SK-N-SH (cell line): ENCODE data around the gene SMS. TPM values are rescaled to one million over a fixed set of nuclear protein-coding genes. Genes with fewer than 3 reads are reported as not detected.
"Not testable (repeated sequence)": the region's sequence is repeated elsewhere in the genome, so short reads cannot be mapped to it uniquely, and the experiment has no call there.

Experiments used
- CTCF ChIA-PET: fragments of 300-600, 350-600 bp; formaldehyde crosslinking; extraction: SDS; loops from one replicate; lab custom pipeline; 2021; lab: Yijun Ruan, JAX
- POLR2A ChIA-PET: fragments of 350-600 bp; sonication (Branson Sonifier 250); formaldehyde crosslinking; extraction: SDS; loops from one replicate; lab custom pipeline; 2020; ENCODE audit warnings: antibody characterized with exemption, inconsistent platforms; lab: Yijun Ruan, JAX
- DNase-seq: peaks from one replicate; pipeline ENCODE4 v3.0.0; 2012
- H2AFZ ChIP-seq: fragments of 200-600 bp; sonication (generic); 2 replicates; pipeline ENCODE4 v1.8.1; 2016; ENCODE audit warnings: antibody characterized with exemption, mild to moderate bottlenecking, low read depth
- H3F3A ChIP-seq: fragments of 200-600 bp; sonication (generic); replicated peaks from 2 replicates; pipeline ENCODE3; 2016; ENCODE audit warnings: antibody characterized with exemption, mild to moderate bottlenecking; ENCODE audit not compliant: insufficient read depth
- H3K27ac ChIP-seq, 2 experiments: fragments of 200-500 bp in 1 of 2; fragments of 200-600 bp in 1 of 2; sonication (Bioruptor generic) in 1 of 2; sonication (generic), shearing (Covaris generic) in 1 of 2; 2 replicates each; pipeline versions ENCODE4 v1.5.1 to v1.6.1; 2014 to 2016; ENCODE audit warnings: low read depth in 2 of 2, inconsistent platforms in 1 of 2, low read length in 1 of 2, mild to moderate bottlenecking in 1 of 2, mixed read lengths in 1 of 2
- H3K27me3 ChIP-seq: fragments of 200-600 bp; sonication (generic), shearing (Covaris generic); 2 replicates; pipeline ENCODE4 v1.6.1; 2016; ENCODE audit warnings: mixed run types; ENCODE audit not compliant: insufficient read depth
- H3K36me3 ChIP-seq, 2 experiments: fragments of 200-500 bp in 1 of 2; fragments of 200-600 bp in 1 of 2; sonication (Bioruptor generic) in 1 of 2; sonication (generic) in 1 of 2; replicated peaks in 1 of 2; 2 replicates each; pipeline versions ENCODE3 to v1.5.1; 2014 to 2016; ENCODE audit warnings: low read length in 1 of 2, mild to moderate bottlenecking in 1 of 2; ENCODE audit not compliant: insufficient read depth in 2 of 2, control insufficient read depth in 1 of 2
- H3K4me1 ChIP-seq, 2 experiments: fragments of 200-500 bp in 1 of 2; fragments of 200-600 bp in 1 of 2; sonication (Bioruptor generic) in 1 of 2; sonication (generic), shearing (Covaris generic) in 1 of 2; 2 replicates each; pipeline versions ENCODE4 v1.5.1 to v1.6.1; 2014 to 2016; ENCODE audit warnings: low read depth in 1 of 2, low read length in 1 of 2, mixed run types in 1 of 2; ENCODE audit not compliant: insufficient read depth in 2 of 2, control insufficient read depth in 1 of 2
- H3K4me2 ChIP-seq: fragments of 200-600 bp; sonication (generic), shearing (Covaris generic); 2 replicates; pipeline ENCODE4 v1.6.1; 2017; ENCODE audit warnings: mixed run types
- H3K4me3 ChIP-seq, 2 experiments: fragments of 200-500 bp in 1 of 2; fragments of 200-600 bp in 1 of 2; sonication (Bioruptor generic) in 1 of 2; sonication (generic), shearing (Covaris generic) in 1 of 2; 2 replicates each; pipeline versions ENCODE4 v1.5.1 to v1.8.1; 2014 to 2016; ENCODE audit warnings: low read depth in 2 of 2, inconsistent platforms in 1 of 2, low read length in 1 of 2, mild to moderate bottlenecking in 1 of 2, mixed read lengths in 1 of 2, moderate library complexity in 1 of 2
- H3K79me2 ChIP-seq: fragments of 200-600 bp; sonication (generic); 2 replicates; pipeline ENCODE4 v1.8.1; 2017; ENCODE audit warnings: mild to moderate bottlenecking; ENCODE audit not compliant: insufficient read depth
- H3K9ac ChIP-seq: fragments of 200-600 bp; sonication (generic); 2 replicates; pipeline ENCODE4 v1.6.1; 2017; ENCODE audit warnings: mixed run types
- H3K9me2 ChIP-seq: fragments of 200-600 bp; sonication (generic); 2 replicates; pipeline ENCODE4 v1.6.1; 2017; ENCODE audit warnings: mixed run types
- H3K9me3 ChIP-seq: fragments of 200-600 bp; sonication (generic); 2 replicates; pipeline ENCODE4 v1.6.1; 2017; ENCODE audit warnings: mixed run types, mild to moderate bottlenecking, moderate library complexity
- H4K20me1 ChIP-seq: fragments of 200-600 bp; sonication (generic); 2 replicates; pipeline ENCODE4 v1.6.1; 2017; ENCODE audit warnings: mild to moderate bottlenecking, mixed run types; ENCODE audit not compliant: insufficient read depth
- CHD2 ChIP-seq: fragments of 150-350 bp; IDR thresholded peaks from 2 replicates; pipeline ENCODE4 v1.6.1; 2018; ENCODE audit warnings: low read length; ENCODE audit not compliant: partially characterized antibody
- EP300 ChIP-seq, 2 experiments: IDR thresholded peaks; 2 replicates each; pipeline versions ENCODE4 v1.4.0 to v1.6.1; 2012; ENCODE audit warnings: borderline replicate concordance in 1 of 2, low read depth in 1 of 2, low read length in 1 of 2
- EZH2phosphoT487 ChIP-seq: fragments of 200-600 bp; sonication (generic); IDR thresholded peaks from 2 replicates; pipeline ENCODE4 v1.6.1; 2017; ENCODE audit warnings: low read depth, mixed run types, mild to moderate bottlenecking, antibody characterized with exemption, moderate library complexity, borderline replicate concordance
- FOSL2 ChIP-seq: IDR thresholded peaks from 2 replicates; pipeline ENCODE4 v1.4.0; 2012; ENCODE audit warnings: low read depth, mild to moderate bottlenecking, moderate library complexity, borderline replicate concordance
- FOXJ3 ChIP-seq: sonication (generic); formaldehyde crosslinking; IDR thresholded peaks from 2 replicates; pipeline ENCODE4 v1.5.1; 2020; ENCODE audit warnings: mild to moderate bottlenecking, missing genetic modification reagents
- GABPA ChIP-seq: IDR thresholded peaks from 2 replicates; pipeline ENCODE4 v1.4.0; 2012; ENCODE audit warnings: low read depth, mild to moderate bottlenecking
- MAX ChIP-seq: IDR thresholded peaks from 2 replicates; pipeline ENCODE4 v1.4.0; 2012; ENCODE audit warnings: low read depth
- MEF2A ChIP-seq: IDR thresholded peaks from 2 replicates; pipeline ENCODE4 v1.4.0; 2012; ENCODE audit warnings: low read depth, borderline replicate concordance
- NFIC ChIP-seq: IDR thresholded peaks from 2 replicates; pipeline ENCODE4 v1.4.0; 2012; ENCODE audit warnings: borderline replicate concordance
- NRF1 ChIP-seq: IDR thresholded peaks from 2 replicates; pipeline ENCODE4 v1.6.1; 2012; ENCODE audit warnings: low read depth, mild to moderate bottlenecking, low read length
- PBX3 ChIP-seq: IDR thresholded peaks from 2 replicates; pipeline ENCODE4; 2012
- RFX5 ChIP-seq: IDR thresholded peaks from 2 replicates; pipeline ENCODE4 v1.6.1; 2012; ENCODE audit warnings: mild to moderate bottlenecking, improper control_type of control experiment, low read length
- SMC3 ChIP-seq: IDR thresholded peaks from 2 replicates; pipeline ENCODE4 v1.6.1; 2012; ENCODE audit warnings: low read depth, low read length, improper control_type of control experiment
- TCF12 ChIP-seq: IDR thresholded peaks from 2 replicates; pipeline ENCODE4 v1.4.0; 2012
- TEAD4 ChIP-seq: IDR thresholded peaks from 2 replicates; pipeline ENCODE4 v1.4.0; 2012; ENCODE audit warnings: mild to moderate bottlenecking, borderline replicate concordance; ENCODE audit not compliant: insufficient read depth
- YY1 ChIP-seq: IDR thresholded peaks from 2 replicates; pipeline ENCODE4 v1.4.0; 2012; ENCODE audit warnings: low read depth, mild to moderate bottlenecking
- ZBTB33 ChIP-seq: IDR thresholded peaks from 2 replicates; pipeline ENCODE4 v1.4.0; 2012; ENCODE audit warnings: low read depth, borderline replicate concordance
- WGBS: methylation state at CpG from one replicate; pipeline ENCODE4 v1.1.6; 2017; ENCODE audit warnings: low lambda C conversion rate; 5-methylcytosine and 5-hydroxymethylcytosine counted together
- polyA plus RNA-seq, 3 experiments: library from polyadenylated mRNA; depleted of rRNA; stranded (reverse); fragments of >200 nt; gene quantifications; 2 replicates each; pipeline ENCODE4 v1.2.3, GENCODE V29; 2012
- TF ChIP-seq, protein P1 (sequence below): fragments of 150-350 bp; IDR thresholded peaks from 2 replicates; pipeline ENCODE4 v1.6.1; 2017; ENCODE audit warnings: antibody characterized with exemption, low read length, low read depth, borderline replicate concordance

SMS gene
- polyA plus RNA-seq, 1 of the 3 experiments (the other 2 are of a cell fraction), result 116 TPM

GRCh38 chrX:21949689-21950088 lies 9.2 kb downstream of the SMS start:
- no peak overlapping the region for H3K4me3 ChIP-seq
- no peak overlapping the region for H3K9ac ChIP-seq
- ChIA-PET POLR2A (no interaction called here), CTCF (interaction anchor here (2.5 kb wide), 1 partner anchor 35 kb away, joined by 9 read pairs; no protein-coding TSS in a partner anchor)
- peaks cover 0 to 6% of the 10 kb centered on the region in 2 experiments for H3K36me3 ChIP-seq
- H2AFZ ChIP-seq, result no peak overlapping the region
- 61% methylated on average over 5 of the region's 5 CpGs for WGBS
- peaks cover 14 to 30% of the 10 kb centered on the region in 2 experiments for H3K4me1 ChIP-seq
- peaks cover 100% of the 10 kb centered on the region for H3K79me2 ChIP-seq
- no peaks in the 10 kb centered on the region for H3K9me2 ChIP-seq
- no peaks in the 10 kb centered on the region for H3K9me3 ChIP-seq
- H3K27me3 ChIP-seq, result no peaks in the 10 kb centered on the region
- no peak for TF ChIP-seq EZH2phosphoT487
- TF ChIP-seq, protein P1, sequence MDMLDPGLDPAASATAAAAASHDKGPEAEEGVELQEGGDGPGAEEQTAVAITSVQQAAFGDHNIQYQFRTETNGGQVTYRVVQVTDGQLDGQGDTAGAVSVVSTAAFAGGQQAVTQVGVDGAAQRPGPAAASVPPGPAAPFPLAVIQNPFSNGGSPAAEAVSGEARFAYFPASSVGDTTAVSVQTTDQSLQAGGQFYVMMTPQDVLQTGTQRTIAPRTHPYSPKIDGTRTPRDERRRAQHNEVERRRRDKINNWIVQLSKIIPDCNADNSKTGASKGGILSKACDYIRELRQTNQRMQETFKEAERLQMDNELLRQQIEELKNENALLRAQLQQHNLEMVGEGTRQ, result no peak
- no peak for TF ChIP-seq YY1
- TF ChIP-seq MEF2A, result no peak
- TF ChIP-seq RFX5, result no peak
- TF ChIP-seq GABPA, result no peak
- TF ChIP-seq TCF12, result no peak
- TF ChIP-seq FOXJ3, result no peak
- TF ChIP-seq ZBTB33, result no peak
- no peak for TF ChIP-seq TEAD4
- no peak for TF ChIP-seq NRF1
- no peak for TF ChIP-seq MAX
- no peak for TF ChIP-seq EP300 (IDR thresholded peaks at IDR 0.05; ENCODE audit: borderline replicate concordance in 1 of 2, low read depth in 1 of 2, low read length in 1 of 2)
- no peak for TF ChIP-seq SMC3
- no peak for TF ChIP-seq NFIC
- TF ChIP-seq CHD2, result no peak
- no peak for TF ChIP-seq FOSL2
- no peak for TF ChIP-seq PBX3
- H3K27ac ChIP-seq, result no peak overlapping the region; a peak in 1 of 4 replicates
- peaks cover 16% of the 10 kb centered on the region for H3F3A ChIP-seq
- peaks cover 93% of the 10 kb centered on the region for H4K20me1 ChIP-seq
- DNase-seq, result no peak
- no peak overlapping the region for H3K4me2 ChIP-seq

- H3K27me3 ChIP-seq, H3K36me3 ChIP-seq, H3K9me2 ChIP-seq, H3K4me3 ChIP-seq, DNase-seq, H3K9me3 ChIP-seq, POLR2A ChIA-PET, H3K9ac ChIP-seq, CTCF ChIA-PET, H3K27ac ChIP-seq, H3K4me2 ChIP-seq, H2AFZ ChIP-seq: not testable (repeated sequence)
- Histone ChIP-seq H3K79me2 (peaks cover 100% of the 10 kb centered on the region), H4K20me1 (peaks cover 96% of the 10 kb centered on the region), H3K4me1 (peaks cover 16 to 27% of the 10 kb centered on the region in 2 experiments), H3F3A (peaks cover 20% of the 10 kb centered on the region)
- WGBS, result 89% methylated on average over 1 of the region's 1 CpG
Measured at GRCh38 chrX:21950557-21950956, 10.0 kb downstream of the SMS start.
